Measurements from ENCODE around the gene XRCC2.

XRCC2 gene

DNA sequence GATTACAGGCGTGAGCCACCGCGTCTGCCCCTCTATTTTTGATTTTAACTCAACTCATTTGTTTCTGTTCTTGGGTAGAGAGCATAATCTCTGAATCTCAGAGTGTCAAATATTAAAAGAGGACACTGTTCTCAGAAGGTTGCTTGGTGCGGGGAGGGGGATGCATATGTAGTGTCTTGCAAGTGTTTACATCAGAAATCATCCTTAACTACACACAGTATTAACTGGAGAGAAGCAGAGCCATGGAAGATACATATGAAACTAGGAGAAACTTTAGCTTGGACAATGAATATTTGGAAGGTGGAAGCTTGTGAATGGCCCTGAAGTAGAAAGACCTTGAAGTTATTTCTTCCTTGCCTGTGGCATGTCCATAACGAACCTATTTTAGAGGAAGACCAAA, 57.5 kb downstream of the XRCC2 start:
- TF ChIP-seq CTCF (IDR thresholded peaks at IDR 0.05; ENCODE audit: low read length) (no peak), EZH2phosphoT487 (IDR thresholded peaks at IDR 0.05; ENCODE audit: low read length) (no peak), EZH2 (optimal IDR thresholded peaks at IDR 0.05; ENCODE audit: low read depth, low read length) (no peak)
- H3K27me3 ChIP-seq (replicated peaks; ENCODE audit: insufficient read depth, low read length): no peaks in the 10 kb centered on the region
- no peaks in the 10 kb centered on the region for H3K36me3 ChIP-seq (replicated peaks; ENCODE audit: insufficient read depth, low read length)
- H3K4me3 ChIP-seq (ENCODE audit: low read length): no peak overlapping the region
- H4K20me1 ChIP-seq (ENCODE audit: insufficient read depth, low read length): no peaks in the 10 kb centered on the region
- H3K27ac ChIP-seq (ENCODE audit: low read length): no peak overlapping the region
- no peaks in the 10 kb centered on the region for H3K9me2 ChIP-seq (replicated peaks; ENCODE audit: insufficient read depth, low read length)
- no peak overlapping the region for H3K9ac ChIP-seq (ENCODE audit: low read length)
- H3K4me2 ChIP-seq (ENCODE audit: low read depth, low read length): no peak overlapping the region
- H2AFZ ChIP-seq (ENCODE audit: low read length): no peak overlapping the region
- H3K4me1 ChIP-seq (ENCODE audit: low read length): no peaks in the 10 kb centered on the region
- H3K9me3 ChIP-seq (replicated peaks; ENCODE audit: insufficient read depth, low read length): no peaks in the 10 kb centered on the region
- DNase-seq: no peak
- no peaks in the 10 kb centered on the region for H3K79me2 ChIP-seq (ENCODE audit: low read length)
- H3F3A ChIP-seq (ENCODE audit: insufficient read depth, low read length): no peaks in the 10 kb centered on the region

DNA sequence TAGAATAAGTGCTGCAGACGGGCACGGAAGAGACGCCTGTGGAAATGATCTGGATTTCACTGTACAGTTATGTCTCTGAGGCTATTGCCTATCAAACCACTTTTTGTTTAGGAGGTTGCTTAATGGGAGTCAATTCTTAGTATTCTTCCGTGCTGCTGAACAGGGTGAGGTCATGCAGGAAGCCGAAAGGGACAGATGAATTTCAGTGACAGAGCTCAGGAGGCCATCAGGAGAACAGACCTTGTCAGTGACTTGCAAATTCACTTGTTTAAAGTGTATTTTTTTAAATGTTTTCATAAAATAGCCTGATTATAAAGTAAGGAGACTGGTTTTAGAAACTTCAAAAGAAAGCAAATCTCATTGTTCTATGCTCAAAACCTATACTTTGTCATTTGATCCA, 58.9 kb downstream of the XRCC2 start:
- no peaks in the 10 kb centered on the region for H3K9me2 ChIP-seq (replicated peaks; ENCODE audit: insufficient read depth, low read length)
- no peaks in the 10 kb centered on the region for H3K9me3 ChIP-seq (replicated peaks; ENCODE audit: insufficient read depth, low read length)
- no peaks in the 10 kb centered on the region for H3K36me3 ChIP-seq (replicated peaks; ENCODE audit: insufficient read depth, low read length)
- no peak for DNase-seq
- H3K79me2 ChIP-seq (ENCODE audit: low read length): no peaks in the 10 kb centered on the region
- H4K20me1 ChIP-seq (ENCODE audit: insufficient read depth, low read length): no peaks in the 10 kb centered on the region
- no peaks in the 10 kb centered on the region for H3K27me3 ChIP-seq (replicated peaks; ENCODE audit: insufficient read depth, low read length)
- H3K4me3 ChIP-seq (ENCODE audit: low read length): no peak overlapping the region
- no peak for TF ChIP-seq CTCF (IDR thresholded peaks at IDR 0.05; ENCODE audit: low read length)
- TF ChIP-seq EZH2phosphoT487 (IDR thresholded peaks at IDR 0.05; ENCODE audit: low read length): no peak
- no peaks in the 10 kb centered on the region for H3K4me1 ChIP-seq (ENCODE audit: low read length)
- no peak overlapping the region for H3K9ac ChIP-seq (ENCODE audit: low read length)
- no peak overlapping the region for H2AFZ ChIP-seq (ENCODE audit: low read length)
- H3F3A ChIP-seq (ENCODE audit: insufficient read depth, low read length): no peaks in the 10 kb centered on the region
- H3K4me2 ChIP-seq (ENCODE audit: low read depth, low read length): no peak overlapping the region
- H3K27ac ChIP-seq (ENCODE audit: low read length): no peak overlapping the region

DNA sequence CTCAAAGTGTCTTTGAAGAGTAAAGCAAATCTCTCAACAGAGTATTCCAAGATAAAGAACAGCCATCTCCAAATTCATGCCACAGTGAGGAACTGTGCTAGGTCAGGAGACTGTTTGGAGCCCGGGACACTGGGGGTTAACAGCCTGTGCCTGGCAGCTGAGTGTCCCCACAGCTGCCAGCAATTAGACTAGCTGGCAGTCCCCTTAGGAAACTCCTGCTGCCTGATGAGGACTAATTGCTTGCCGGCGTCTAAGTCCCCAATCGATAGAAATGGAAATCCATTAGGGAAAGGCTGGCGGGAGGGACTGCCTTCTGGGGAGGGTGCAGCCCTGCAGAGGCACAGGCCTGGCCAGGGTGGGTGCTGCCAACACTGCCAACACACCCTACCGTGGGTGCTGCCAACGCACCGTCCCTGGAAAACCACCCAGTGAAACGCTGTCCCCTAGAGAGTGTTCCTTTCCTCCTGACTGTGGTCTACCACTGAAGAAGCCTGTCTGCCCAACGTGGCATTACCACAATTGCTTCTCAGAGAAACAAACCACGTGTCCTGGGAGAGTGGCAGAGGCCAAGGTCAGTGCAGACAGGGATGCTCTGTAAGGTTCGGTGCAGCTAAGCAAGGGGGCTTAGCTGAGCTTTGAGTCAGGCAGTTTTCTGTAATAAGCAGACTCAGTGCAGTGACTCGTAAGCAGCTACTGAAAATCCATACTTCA, 60.8 kb downstream of the XRCC2 start:
- TF ChIP-seq EZH2phosphoT487 (IDR thresholded peaks at IDR 0.05; ENCODE audit: low read length) (no peak), CTCF (IDR thresholded peaks at IDR 0.05; ENCODE audit: low read length) (no peak), EZH2 (optimal IDR thresholded peaks at IDR 0.05; ENCODE audit: low read depth, low read length) (no peak)
- no peaks in the 10 kb centered on the region for H3K4me1 ChIP-seq (ENCODE audit: low read length)
- H4K20me1 ChIP-seq (ENCODE audit: insufficient read depth, low read length): no peaks in the 10 kb centered on the region

More for the DNA sequence above, 60.8 kb downstream of the XRCC2 start:
- Histone ChIP-seq H2AFZ (ENCODE audit: low read length) (no peak overlapping the region), H3K79me2 (ENCODE audit: low read length) (no peaks in the 10 kb centered on the region), H3K4me2 (ENCODE audit: low read depth, low read length) (no peak overlapping the region), H3K27ac (ENCODE audit: low read length) (no peak overlapping the region), H3K36me3 (replicated peaks; ENCODE audit: insufficient read depth, low read length) (no peaks in the 10 kb centered on the region), H3K9me3 (replicated peaks; ENCODE audit: insufficient read depth, low read length) (no peaks in the 10 kb centered on the region), H3K27me3 (replicated peaks; ENCODE audit: insufficient read depth, low read length) (no peaks in the 10 kb centered on the region), H3K4me3 (ENCODE audit: low read length) (no peak overlapping the region), H3K9ac (ENCODE audit: low read length) (no peak overlapping the region), H3F3A (ENCODE audit: insufficient read depth, low read length) (no peaks in the 10 kb centered on the region), H3K9me2 (replicated peaks; ENCODE audit: insufficient read depth, low read length) (no peaks in the 10 kb centered on the region)
- no peak for DNase-seq

Data from MM.1S (cell line).